Measurements from ENCODE around the gene GLT1D1.

The GLT1D1 gene

GRCh38 chr12:128976120-128976738, 123.0 kb downstream of the GLT1D1 start:
- H3K4me3 ChIP-seq (ENCODE audit: low read depth, low read length): no peak overlapping the region
- peak; percentile 45; the same call in 1 of the 2 replicates for TF ChIP-seq CTCF (IDR thresholded peaks at IDR 0.05; ENCODE audit: borderline replicate concordance, insufficient read depth, low read depth, low read length)

DNA sequence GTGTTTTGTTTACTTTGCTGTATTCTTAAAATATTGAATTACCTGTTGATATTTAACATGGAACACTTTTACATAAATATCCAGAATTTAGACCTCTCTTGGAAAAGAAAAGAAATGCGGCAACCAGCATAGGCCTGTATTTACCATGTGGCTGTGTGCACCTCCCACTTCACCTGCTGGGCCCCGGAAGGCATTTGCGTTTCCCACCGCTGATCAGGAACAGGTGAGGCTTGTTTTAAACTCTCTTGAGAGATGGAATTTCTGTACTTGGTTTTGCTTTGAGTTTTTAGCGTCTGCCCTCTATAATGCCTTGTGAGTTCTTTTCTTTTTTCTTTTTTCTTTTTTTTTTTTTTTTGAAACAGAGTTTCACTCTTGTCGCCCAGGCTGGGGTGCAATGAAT, 124.2 kb downstream of the GLT1D1 start:
- no peak for TF ChIP-seq CTCF (IDR thresholded peaks at IDR 0.05; ENCODE audit: borderline replicate concordance, insufficient read depth, low read depth, low read length)
- no peak overlapping the region for H3K4me3 ChIP-seq (ENCODE audit: low read depth, low read length)

DNA sequence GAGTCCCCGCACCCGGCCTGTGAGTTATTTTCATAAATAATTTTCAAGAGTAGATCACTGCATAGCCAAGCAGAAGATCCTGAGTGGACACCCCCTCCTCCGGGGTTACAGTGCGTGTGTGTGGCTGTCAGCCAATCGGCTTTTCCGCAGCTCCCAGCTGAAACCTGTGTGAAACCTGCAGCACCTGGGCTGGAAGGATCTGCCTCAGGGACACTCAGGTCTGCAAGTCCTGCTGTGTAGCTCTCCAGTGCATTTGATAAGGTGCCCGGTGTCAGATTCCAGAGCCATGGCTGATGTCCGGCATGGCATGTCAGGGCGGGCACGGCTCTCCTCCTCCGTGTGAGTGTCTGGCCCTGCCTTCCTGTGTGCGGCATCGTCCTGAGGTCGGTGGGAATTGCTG, 124.8 kb downstream of the GLT1D1 start:
- no peak overlapping the region for H3K4me3 ChIP-seq (ENCODE audit: low read depth, low read length)
- TF ChIP-seq CTCF (IDR thresholded peaks at IDR 0.05; ENCODE audit: borderline replicate concordance, insufficient read depth, low read depth, low read length): no peak

- TF ChIP-seq CTCF (IDR thresholded peaks at IDR 0.05; ENCODE audit: borderline replicate concordance, insufficient read depth, low read depth, low read length): no peak
- H3K4me3 ChIP-seq (ENCODE audit: low read depth, low read length): no peak overlapping the region
These were observed 127.3 kb downstream of the GLT1D1 start for GRCh38 chr12:128980623-128981022.

DNA sequence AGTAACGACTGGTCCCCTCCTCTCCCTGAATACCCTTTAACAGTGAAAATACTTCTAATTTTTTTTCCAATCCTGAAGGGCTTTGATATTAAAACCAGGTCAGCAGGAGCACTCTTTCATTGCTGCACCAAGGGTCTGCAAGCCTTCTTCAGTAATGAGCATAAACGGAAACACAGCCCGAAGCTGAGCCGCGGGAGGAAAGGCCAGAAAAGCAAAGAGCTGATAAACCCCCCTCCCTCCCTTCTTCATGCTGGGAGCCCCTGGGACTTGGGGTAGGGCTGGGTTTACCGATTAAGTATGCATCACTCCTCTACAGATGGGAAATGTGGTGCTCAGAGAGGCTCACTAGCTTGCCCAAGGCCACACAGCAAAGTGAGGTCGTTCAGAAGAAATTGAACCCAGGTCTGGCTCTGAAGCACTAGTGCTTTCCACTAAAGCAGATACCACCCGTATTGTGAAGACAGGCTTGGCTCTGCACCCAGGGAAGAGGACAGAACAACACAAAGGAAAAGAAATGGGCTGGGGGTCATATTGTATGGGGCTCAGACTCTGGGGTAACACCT, 128.8 kb downstream of the GLT1D1 start:
- no peak overlapping the region for H3K4me3 ChIP-seq (ENCODE audit: low read depth, low read length)
- TF ChIP-seq CTCF (IDR thresholded peaks at IDR 0.05; ENCODE audit: borderline replicate concordance, insufficient read depth, low read depth, low read length): no peak

DNA sequence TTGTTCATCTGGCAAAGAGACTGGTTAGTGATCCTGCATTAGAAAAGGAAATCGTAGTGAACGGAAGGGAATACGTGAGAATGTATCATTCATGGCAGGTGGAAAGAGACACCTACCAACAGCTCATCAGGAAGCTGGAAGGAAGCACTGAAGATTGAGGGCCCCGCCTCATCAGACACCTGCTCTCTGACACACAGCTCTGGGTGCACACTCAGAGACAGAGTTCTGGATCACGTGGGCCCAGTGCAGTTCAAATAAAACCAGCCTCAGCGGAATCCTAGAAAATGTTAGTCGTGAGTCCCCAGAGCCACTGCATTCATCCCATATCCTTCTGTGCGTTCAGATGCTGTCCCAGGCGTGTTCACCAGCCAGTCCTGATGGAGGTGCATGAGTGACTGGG, 129.7 kb downstream of the GLT1D1 start:
- TF ChIP-seq CTCF (IDR thresholded peaks at IDR 0.05; ENCODE audit: borderline replicate concordance, insufficient read depth, low read depth, low read length): no peak
- H3K4me3 ChIP-seq (ENCODE audit: low read depth, low read length): no peak overlapping the region

- no peak overlapping the region for H3K4me3 ChIP-seq (ENCODE audit: low read depth, low read length)
- TF ChIP-seq CTCF (IDR thresholded peaks at IDR 0.05; ENCODE audit: borderline replicate concordance, insufficient read depth, low read depth, low read length): no peak
These were observed 130.1 kb downstream of the GLT1D1 start for GRCh38 chr12:128983371-128983770.
